ENCODE data around the gene SEC62.

GRCh38 chr3:169993761-169994160, 27.2 kb downstream of the SEC62 start:
- no peak for TF ChIP-seq CTCF (IDR thresholded peaks at IDR 0.05)
- no peak for TF ChIP-seq POLR2AphosphoS5 (IDR thresholded peaks at IDR 0.05)
